ENCODE data around the gene SON.
A peak's percentile ranks its signal among the peaks of the same experiment; 100 is the strongest.
"Not testable (repeated sequence)": the region's sequence is repeated elsewhere in the genome, so short reads cannot be mapped to it uniquely, and the experiment has no call there.

Gene SON

GRCh38 chr21:33611006-33611744 is 68.3 kb downstream of the SON start:
- TF ChIP-seq SPI1 (IDR thresholded peaks at IDR 0.05; ENCODE audit: borderline replicate concordance, low read depth) (no peak), REST (IDR thresholded peaks at IDR 0.05; ENCODE audit: insufficient replicate concordance, low read depth) (no peak), GABPA (IDR thresholded peaks at IDR 0.05; ENCODE audit: low read depth) (no peak), CTCF (IDR thresholded peaks at IDR 0.05; ENCODE audit: insufficient read depth, low read length) (no peak), POLR2AphosphoS5 (IDR thresholded peaks at IDR 0.05; ENCODE audit: low read depth) (no peak)
- DNase-seq (ENCODE audit: low read depth in 1 of 2, low spot score in 1 of 2): no peak
- H3K27ac ChIP-seq (replicated peaks): no peak overlapping the region
- no peaks in the 10 kb centered on the region for H3K27me3 ChIP-seq (ENCODE audit: insufficient read depth, poor library complexity, severe bottlenecking)
- H3K4me3 ChIP-seq (replicated peaks; ENCODE audit: insufficient read depth, low read length): no peak overlapping the region

GRCh38 chr21:33617565-33617964 is 74.7 kb downstream of the SON start:
- H3K27ac ChIP-seq (replicated peaks); H3K27me3 ChIP-seq (ENCODE audit: insufficient read depth, poor library complexity, severe bottlenecking); H3K4me3 ChIP-seq (replicated peaks; ENCODE audit: insufficient read depth, low read length); DNase-seq (ENCODE audit: low read depth in 1 of 2, low spot score in 1 of 2): not testable (repeated sequence)

GRCh38 chr21:33618407-33618806 is 75.6 kb downstream of the SON start:
- no peak for TF ChIP-seq POLR2AphosphoS5 (IDR thresholded peaks at IDR 0.05; ENCODE audit: low read depth)
- no peak for TF ChIP-seq CTCF (IDR thresholded peaks at IDR 0.05; ENCODE audit: insufficient read depth, low read length)
- TF ChIP-seq SPI1 (IDR thresholded peaks at IDR 0.05; ENCODE audit: borderline replicate concordance, low read depth): no peak
- no peak for TF ChIP-seq REST (IDR thresholded peaks at IDR 0.05; ENCODE audit: insufficient replicate concordance, low read depth)

GRCh38 chr21:33619726-33620125 is 76.9 kb downstream of the SON start:
- Histone ChIP-seq H3K4me3 (replicated peaks; ENCODE audit: insufficient read depth, low read length) (no peak overlapping the region), H3K27me3 (ENCODE audit: insufficient read depth, poor library complexity, severe bottlenecking) (no peaks in the 10 kb centered on the region), H3K27ac (replicated peaks) (no peak overlapping the region)
- peak; percentile 47 to 51 for DNase-seq (ENCODE audit: low read depth in 1 of 2, low spot score in 1 of 2)
- TF ChIP-seq POLR2AphosphoS5 (IDR thresholded peaks at IDR 0.05; ENCODE audit: low read depth): no peak
- no peak for TF ChIP-seq CTCF (IDR thresholded peaks at IDR 0.05; ENCODE audit: insufficient read depth, low read length)
- no peak for TF ChIP-seq GABPA (IDR thresholded peaks at IDR 0.05; ENCODE audit: low read depth)

More at GRCh38 chr21:33618407-33618806, 75.6 kb downstream of the SON start:
- DNase-seq (ENCODE audit: low read depth in 1 of 2, low spot score in 1 of 2): no peak
- Histone ChIP-seq H3K27ac (replicated peaks) (no peak overlapping the region), H3K4me3 (replicated peaks; ENCODE audit: insufficient read depth, low read length) (no peak overlapping the region), H3K27me3 (ENCODE audit: insufficient read depth, poor library complexity, severe bottlenecking) (no peaks in the 10 kb centered on the region)
